NCI-H1930 (cell line): ENCODE data around the gene ARCN1.

Experiments used
- DNase-seq, 2 experiments: peaks; one replicate each; lab custom pipeline; 2025; lab: John Stamatoyannopoulos, UW

ARCN1 gene

GRCh38 chr11:118639899-118640298 lies 67.7 kb downstream of the ARCN1 start:
- DNase-seq: no peak

- no peak for DNase-seq
These were observed 68.3 kb downstream of the ARCN1 start for GRCh38 chr11:118640332-118641154.

- DNase-seq: no peak
These were observed 69.3 kb downstream of the ARCN1 start for GRCh38 chr11:118641397-118642019.

GRCh38 chr11:118643142-118643994 lies 71.2 kb downstream of the ARCN1 start:
- no peak for DNase-seq

GRCh38 chr11:118643995-118644345 lies 71.8 kb downstream of the ARCN1 start:
- no peak for DNase-seq

- DNase-seq: no peak
These were observed 72.3 kb downstream of the ARCN1 start for GRCh38 chr11:118644496-118644895.

- no peak for DNase-seq
These were observed 73.0 kb downstream of the ARCN1 start for GRCh38 chr11:118645066-118645715.

- DNase-seq: no peak
These were observed 74.2 kb downstream of the ARCN1 start for GRCh38 chr11:118646393-118646792.

GRCh38 chr11:118648291-118648690 lies 76.1 kb downstream of the ARCN1 start:
- DNase-seq: no peak

- DNase-seq: no peak
These were observed 77.7 kb downstream of the ARCN1 start for GRCh38 chr11:118649941-118650340.

GRCh38 chr11:118650366-118650765 lies 78.2 kb downstream of the ARCN1 start:
- DNase-seq: no peak

- DNase-seq: no peak
These were observed 79.6 kb downstream of the ARCN1 start for GRCh38 chr11:118651820-118652219.
